Ovary (tissue), 9 donors: ENCODE results near the gene R3HDM2. TPM values are rescaled to one million over a fixed set of nuclear protein-coding genes. Genes with fewer than 3 reads are reported as not detected.

Source experiments
- DNase-seq, 5 donors: peaks; one replicate each; pipeline ENCODE4 v3.0.0-alpha.2; 2019 to 2020
- H3K27ac ChIP-seq, 2 donors: fragments of 200-600 bp; one replicate each; pipeline versions ENCODE4 v1.5.1 to v1.8.0; 2019 to 2022
- H3K27me3 ChIP-seq: fragments of 200-600 bp; one replicate; pipeline ENCODE4 v1.8.0; 2022
- H3K36me3 ChIP-seq: fragments of 200-600 bp; sonication (generic); one replicate; pipeline ENCODE4 v1.5.1; 2019
- H3K4me1 ChIP-seq: one replicate; pipeline ENCODE4 v1.8.1; 2013; ENCODE audit warnings: mild to moderate bottlenecking, moderate library complexity; ENCODE audit not compliant: insufficient read depth
- H3K4me3 ChIP-seq: fragments of 200-600 bp; sonication (generic); one replicate; pipeline ENCODE4 v1.5.1; 2017
- H3K9me3 ChIP-seq, 2 donors: fragments of 200-600 bp in 1 of 2; sonication (generic) in 1 of 2; one replicate each; pipeline versions ENCODE4 v1.5.1 to v1.8.1; 2013 to 2019; ENCODE audit warnings: mild to moderate bottlenecking in 1 of 2, moderate library complexity in 1 of 2
- EP300 ChIP-seq: sonication (generic); formaldehyde crosslinking; IDR thresholded peaks from one replicate; pipeline ENCODE4 v1.6.1; 2017; ENCODE audit warnings: antibody characterized with exemption
- POLR2A ChIP-seq: fragments of 450-650 bp; IDR thresholded peaks from one replicate; pipeline ENCODE4 v1.6.1; 2017; ENCODE audit warnings: antibody characterized with exemption, mild to moderate bottlenecking, moderate library complexity
- WGBS, 3 donors: extraction: QIAGEN DNeasy Blood & Tissue Kit in 1 of 3; methylation state at CpG; one replicate each; pipeline versions ENCODE4 v1.1.5 to v1.1.7; 2013 to 2017; 5-methylcytosine and 5-hydroxymethylcytosine counted together
- intact Hi-C, 4 donors: fragments of 100-400 bp; cut with DNase I; formaldehyde crosslinking; loops; one replicate each; pipeline versions ENCODE4 v1.11.0 to v1.15.1; 2022 to 2023
- polyA plus RNA-seq, 2 donors: library from polyadenylated mRNA; stranded (reverse); fragments of 200-250 nt in 1 of 2; fragments of 350-450 nt in 1 of 2; fragmentation: Illumina TruSeq in 1 of 2; extraction: RNeasy Lipid Tissue Mini Kit (QIAGEN cat#74804) in 1 of 2; gene quantifications; one replicate each; pipeline ENCODE4 v1.2.3, GENCODE V29; 2013 to 2014
- total RNA-seq, 7 donors: library from RNA; depleted of rRNA in 2 of 7; stranded (reverse); fragments of >200 nt in 2 of 7; fragmentation: NEBNext Ultra II Directional in 3 of 7; extraction: Animal tissue kit (Norgen Biotek cat#: 25700) in 3 of 7; gene quantifications; one replicate each; pipeline versions ENCODE4 v1.1.0 to v1.2.4, GENCODE V29; 2016 to 2023
- TF ChIP-seq, protein P1 (sequence below), 3 donors: fragments of 450-650 bp in 2 of 3; fragments of 200-600 bp in 1 of 3; IDR thresholded peaks; one replicate each; pipeline versions ENCODE4 v1.5.1 to v1.8.0; 2016 to 2022; ENCODE audit warnings: antibody characterized with exemption in 3 of 3, mild to moderate bottlenecking in 1 of 3
- donor health status: DM: no; HTN: no; CAD: no; lungs with moderate emphysema.
- donor health status: DM: no; HTN: no; CAD: no.
- donor health status: Bipolar disorder and iron deficiency.
- donor health status: DM: yes; HTN: yes; CAD: no.
- donor health status: DM: no; HTN: no; CAD: no.
- donor health status: DM: yes; HTN: yes; CAD: no.

The R3HDM2 gene
- total and polyA plus RNA-seq, 9 donors, result 24.3 to 81.4 (median 65.6) TPM

DNA sequence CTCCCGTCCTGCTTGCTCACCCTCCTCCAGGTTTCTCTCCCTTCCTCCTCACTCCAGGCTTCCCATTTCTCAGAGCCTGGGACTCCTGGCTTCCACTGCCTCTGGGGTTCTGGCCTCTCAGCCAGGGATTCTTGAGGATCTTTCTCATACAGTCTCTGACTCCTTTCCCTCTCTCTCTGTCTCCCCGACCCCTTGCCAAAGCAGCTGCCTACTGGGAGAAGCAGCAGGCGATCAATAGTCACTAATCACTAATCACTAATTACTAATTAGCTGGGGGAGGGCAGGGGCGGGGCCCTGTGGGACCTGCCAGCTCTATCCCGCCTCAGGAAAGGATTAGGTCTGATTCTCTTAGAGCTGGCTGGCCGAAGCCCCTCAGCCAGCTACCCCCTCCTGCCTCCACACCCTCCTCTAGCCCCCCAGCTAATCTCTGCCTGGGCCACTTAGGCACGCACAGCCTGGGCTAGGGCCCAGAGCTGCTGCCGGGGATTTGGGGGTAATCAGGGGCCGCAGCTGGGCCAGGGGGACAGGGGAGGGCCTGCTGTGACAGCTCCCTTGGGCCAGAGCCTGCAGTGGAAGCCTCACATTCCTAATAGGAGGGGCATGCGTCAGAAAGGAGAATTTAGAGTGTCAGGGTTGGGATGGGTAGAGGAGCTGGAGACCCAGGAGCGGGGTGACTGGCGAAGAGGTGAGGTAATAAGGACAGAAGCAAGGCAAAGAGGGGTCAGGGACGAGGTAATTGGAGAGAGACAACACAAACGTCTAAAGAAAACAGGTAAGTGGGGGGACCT is 211.4 kb downstream of the R3HDM2 start:
- intact Hi-C loops, result no loop called here
- Histone ChIP-seq H3K27me3 (peaks cover 17% of the 10 kb centered on the region), H3K4me3 (no peak overlapping the region), H3K36me3 (no peaks in the 10 kb centered on the region), H3K27ac (no peak overlapping the region), H3K9me3 (no peaks in the 10 kb centered on the region), H3K4me1 (peaks cover 8% of the 10 kb centered on the region)
- 64 to 73% (median 67%) methylated on average over 14 of the region's 14 CpGs for WGBS, 3 donors
- DNase-seq, result no peak
- TF ChIP-seq POLR2A, result no peak
- TF ChIP-seq, protein P1, sequence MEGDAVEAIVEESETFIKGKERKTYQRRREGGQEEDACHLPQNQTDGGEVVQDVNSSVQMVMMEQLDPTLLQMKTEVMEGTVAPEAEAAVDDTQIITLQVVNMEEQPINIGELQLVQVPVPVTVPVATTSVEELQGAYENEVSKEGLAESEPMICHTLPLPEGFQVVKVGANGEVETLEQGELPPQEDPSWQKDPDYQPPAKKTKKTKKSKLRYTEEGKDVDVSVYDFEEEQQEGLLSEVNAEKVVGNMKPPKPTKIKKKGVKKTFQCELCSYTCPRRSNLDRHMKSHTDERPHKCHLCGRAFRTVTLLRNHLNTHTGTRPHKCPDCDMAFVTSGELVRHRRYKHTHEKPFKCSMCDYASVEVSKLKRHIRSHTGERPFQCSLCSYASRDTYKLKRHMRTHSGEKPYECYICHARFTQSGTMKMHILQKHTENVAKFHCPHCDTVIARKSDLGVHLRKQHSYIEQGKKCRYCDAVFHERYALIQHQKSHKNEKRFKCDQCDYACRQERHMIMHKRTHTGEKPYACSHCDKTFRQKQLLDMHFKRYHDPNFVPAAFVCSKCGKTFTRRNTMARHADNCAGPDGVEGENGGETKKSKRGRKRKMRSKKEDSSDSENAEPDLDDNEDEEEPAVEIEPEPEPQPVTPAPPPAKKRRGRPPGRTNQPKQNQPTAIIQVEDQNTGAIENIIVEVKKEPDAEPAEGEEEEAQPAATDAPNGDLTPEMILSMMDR (IDR thresholded peaks at IDR 0.05), result no peak
- no peak for TF ChIP-seq EP300

DNA sequence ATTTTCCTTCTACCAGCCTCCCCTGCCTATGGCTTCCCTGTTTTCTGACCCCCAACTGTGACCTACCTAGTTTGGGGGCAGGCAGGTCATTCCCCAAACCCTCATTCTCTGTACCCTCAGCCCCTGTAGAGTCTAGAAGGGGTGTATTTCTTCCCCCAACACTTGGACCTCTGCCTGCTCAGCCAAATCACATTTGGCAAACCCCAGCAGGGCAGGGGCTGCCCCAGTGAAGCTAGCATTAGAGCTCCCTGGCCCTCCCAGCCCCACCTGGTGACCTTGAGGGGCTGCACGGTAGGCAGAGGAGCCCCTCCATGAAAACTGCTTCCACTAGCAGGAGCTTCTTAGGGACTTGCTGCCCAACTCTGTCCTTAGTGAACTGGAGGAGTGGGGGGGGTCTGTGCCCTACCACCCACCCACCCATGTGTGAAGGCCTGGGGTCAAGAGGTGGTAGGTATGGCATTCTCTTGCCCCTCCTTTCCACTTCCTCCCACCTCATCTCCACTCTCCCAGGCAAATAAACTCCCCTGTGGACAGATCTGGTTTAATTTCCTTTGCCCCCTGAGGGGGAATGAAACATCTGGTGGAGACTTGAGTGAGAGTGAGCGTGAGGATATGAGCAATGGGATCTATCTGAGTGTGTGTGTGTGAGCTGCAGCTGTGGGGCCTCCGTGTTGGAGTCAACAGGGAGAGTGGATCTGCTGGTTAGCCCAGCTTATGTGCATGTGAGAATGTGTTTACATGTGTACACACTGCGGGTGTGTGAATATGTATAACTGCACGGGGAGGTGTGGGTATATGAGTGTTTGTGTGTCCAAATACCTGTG is 212.6 kb downstream of the R3HDM2 start:
- peaks cover 17% of the 10 kb centered on the region for H3K27me3 ChIP-seq
- TF ChIP-seq, protein P1 (IDR thresholded peaks at IDR 0.05), result no peak
- TF ChIP-seq POLR2A (no peak), EP300 (no peak)
- intact Hi-C loops, result no loop called here
- no peak overlapping the region for H3K27ac ChIP-seq
- 71 to 79% (median 77%) methylated on average over 5 of the region's 5 CpGs for WGBS, 3 donors
- no peak overlapping the region for H3K4me3 ChIP-seq
- no peaks in the 10 kb centered on the region for H3K9me3 ChIP-seq
- peaks cover 8% of the 10 kb centered on the region for H3K4me1 ChIP-seq
- no peak for DNase-seq
- no peaks in the 10 kb centered on the region for H3K36me3 ChIP-seq

DNA sequence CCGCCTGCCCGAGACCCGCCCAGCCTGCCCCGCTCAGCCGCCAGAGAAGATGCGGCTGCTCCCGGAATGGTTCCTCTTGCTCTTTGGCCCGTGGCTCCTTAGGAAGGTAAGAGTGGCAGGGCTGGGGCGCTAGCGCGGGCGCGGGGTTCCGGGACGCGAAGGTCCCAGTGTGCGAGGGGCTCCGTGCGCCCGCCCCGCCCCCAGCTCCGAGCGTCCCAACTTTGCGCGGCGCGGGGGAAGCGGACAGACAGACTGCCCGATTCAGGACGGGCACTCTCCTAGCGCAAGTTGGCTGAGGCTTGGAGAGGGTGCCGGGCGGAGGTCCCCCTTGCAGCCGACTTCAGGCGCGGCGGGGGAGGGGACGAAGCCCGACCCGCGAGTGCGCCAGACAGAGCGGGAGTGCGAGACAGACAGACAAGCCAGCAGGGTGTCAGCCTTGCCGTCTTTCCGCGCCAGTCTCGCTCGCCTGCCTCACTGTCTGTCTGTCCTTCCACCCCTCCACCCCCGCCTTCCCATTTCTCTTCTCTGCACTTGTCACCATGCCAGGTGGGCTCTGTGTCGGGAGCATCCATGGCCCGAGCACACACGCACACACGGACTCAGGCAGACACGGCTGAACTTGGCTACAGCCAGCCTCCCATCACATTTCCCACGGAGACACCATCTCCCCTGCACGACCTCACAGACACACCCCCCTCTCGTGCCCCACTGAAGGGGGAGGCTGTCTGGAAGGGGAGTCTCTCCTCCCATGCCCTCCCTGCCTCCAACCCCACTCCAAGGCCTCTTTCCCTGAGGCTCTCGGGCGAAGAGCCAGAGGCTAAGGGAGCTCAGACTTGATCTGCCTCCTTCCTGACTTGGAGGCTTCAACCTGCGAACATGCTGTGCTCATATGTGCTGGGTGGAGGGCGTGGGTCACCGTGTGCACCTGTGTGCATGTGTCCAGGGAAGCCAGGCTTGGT is 213.6 kb downstream of the R3HDM2 start:
- WGBS, 3 donors, result 3 to 5% (median 3%) methylated on average over 50 to 63 of the region's 63 CpGs
- Histone ChIP-seq H3K27ac (no peak overlapping the region), H3K4me3 (peak overlapping the region; percentile 15), H3K9me3 (no peaks in the 10 kb centered on the region), H3K36me3 (no peaks in the 10 kb centered on the region), H3K4me1 (peaks cover 8% of the 10 kb centered on the region), H3K27me3 (peaks cover 17% of the 10 kb centered on the region)
- TF ChIP-seq EP300, result no peak
- no peak for TF ChIP-seq POLR2A
- TF ChIP-seq, protein P1 (IDR thresholded peaks at IDR 0.05), result no peak
- intact Hi-C loops, result no loop called here
- no peak for DNase-seq
